Astrocyte of the cerebellum (primary cell): ENCODE measurements around the gene SCUBE2.

Experiments used
- DNase-seq: peaks from one replicate; pipeline ENCODE4 v3.0.0-alpha.2; 2011; ENCODE audit warnings: low read depth
- H3K4me3 ChIP-seq: 2 replicates; pipeline ENCODE4 v1.5.1; 2011; ENCODE audit warnings: mild to moderate bottlenecking, low read depth, low read length, moderate library complexity
- in situ Hi-C: cut with HindIII; loops from 2 replicates; pipeline ENCODE4 v1.10.0; 2017; ENCODE audit warnings: low sequenced_read_pairs
- TF ChIP-seq, protein P1 (sequence below): IDR thresholded peaks from 2 replicates; pipeline ENCODE4 v1.5.1; 2012; ENCODE audit warnings: low read length, low read depth, moderate library complexity, mild to moderate bottlenecking; ENCODE audit errors: missing control alignments

Gene SCUBE2

DNA sequence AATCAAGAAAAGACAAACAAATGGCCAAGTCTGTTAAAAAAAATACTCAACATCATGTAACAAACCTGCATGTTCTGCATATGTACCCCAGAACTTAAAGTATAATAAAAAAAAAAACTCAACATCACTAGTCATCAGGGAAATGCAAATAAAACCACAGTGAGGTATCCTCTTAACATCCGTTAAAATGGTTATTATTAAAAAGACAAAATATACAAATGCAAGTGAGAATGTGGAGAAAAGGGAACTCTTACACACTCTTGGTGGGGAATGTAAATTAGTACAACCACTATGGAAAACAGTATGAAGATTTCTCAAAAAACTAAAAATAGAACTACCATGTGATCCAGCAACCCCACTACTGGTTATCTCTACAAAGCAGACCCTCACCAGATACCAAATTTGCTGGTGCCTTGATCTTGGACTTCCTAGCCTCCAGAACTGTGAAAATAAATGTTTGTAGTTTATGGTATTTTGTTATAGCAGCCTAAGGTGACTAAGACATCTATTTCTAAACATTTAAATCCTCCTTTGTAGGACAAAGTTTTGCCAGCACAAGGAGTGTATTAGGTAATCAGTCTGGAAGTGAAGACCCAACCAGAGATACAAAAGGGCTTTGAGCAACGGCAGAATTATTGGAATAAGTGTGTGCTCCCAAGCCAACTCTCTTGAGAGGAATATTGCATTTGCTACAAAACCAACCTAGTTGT, 32.4 kb upstream of the SCUBE2 start:
- H3K4me3 ChIP-seq: no peak overlapping the region
- in situ Hi-C loops: no loop called here
- TF ChIP-seq, protein P1, sequence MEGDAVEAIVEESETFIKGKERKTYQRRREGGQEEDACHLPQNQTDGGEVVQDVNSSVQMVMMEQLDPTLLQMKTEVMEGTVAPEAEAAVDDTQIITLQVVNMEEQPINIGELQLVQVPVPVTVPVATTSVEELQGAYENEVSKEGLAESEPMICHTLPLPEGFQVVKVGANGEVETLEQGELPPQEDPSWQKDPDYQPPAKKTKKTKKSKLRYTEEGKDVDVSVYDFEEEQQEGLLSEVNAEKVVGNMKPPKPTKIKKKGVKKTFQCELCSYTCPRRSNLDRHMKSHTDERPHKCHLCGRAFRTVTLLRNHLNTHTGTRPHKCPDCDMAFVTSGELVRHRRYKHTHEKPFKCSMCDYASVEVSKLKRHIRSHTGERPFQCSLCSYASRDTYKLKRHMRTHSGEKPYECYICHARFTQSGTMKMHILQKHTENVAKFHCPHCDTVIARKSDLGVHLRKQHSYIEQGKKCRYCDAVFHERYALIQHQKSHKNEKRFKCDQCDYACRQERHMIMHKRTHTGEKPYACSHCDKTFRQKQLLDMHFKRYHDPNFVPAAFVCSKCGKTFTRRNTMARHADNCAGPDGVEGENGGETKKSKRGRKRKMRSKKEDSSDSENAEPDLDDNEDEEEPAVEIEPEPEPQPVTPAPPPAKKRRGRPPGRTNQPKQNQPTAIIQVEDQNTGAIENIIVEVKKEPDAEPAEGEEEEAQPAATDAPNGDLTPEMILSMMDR: no peak
- DNase-seq: no peak

DNA sequence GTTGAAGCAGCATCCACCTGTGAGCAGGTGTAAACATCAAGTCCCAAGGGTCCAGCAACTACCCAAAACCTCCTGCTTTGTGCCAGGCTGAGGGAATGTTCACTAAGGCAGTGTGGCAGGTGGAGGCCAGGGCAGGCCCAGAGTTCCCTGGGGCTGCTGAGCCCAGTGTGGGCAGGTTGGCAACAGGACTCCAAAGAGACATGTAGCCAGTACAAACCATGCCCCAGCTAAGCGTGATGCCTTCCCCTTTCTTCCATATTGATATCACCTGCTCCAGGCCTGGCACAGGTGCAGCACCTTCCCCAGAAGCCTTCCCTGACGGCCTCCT, 30.0 kb upstream of the SCUBE2 start:
- no peak overlapping the region for H3K4me3 ChIP-seq
- in situ Hi-C loops: no loop called here
- DNase-seq: no peak
- TF ChIP-seq, protein P1: no peak

DNA sequence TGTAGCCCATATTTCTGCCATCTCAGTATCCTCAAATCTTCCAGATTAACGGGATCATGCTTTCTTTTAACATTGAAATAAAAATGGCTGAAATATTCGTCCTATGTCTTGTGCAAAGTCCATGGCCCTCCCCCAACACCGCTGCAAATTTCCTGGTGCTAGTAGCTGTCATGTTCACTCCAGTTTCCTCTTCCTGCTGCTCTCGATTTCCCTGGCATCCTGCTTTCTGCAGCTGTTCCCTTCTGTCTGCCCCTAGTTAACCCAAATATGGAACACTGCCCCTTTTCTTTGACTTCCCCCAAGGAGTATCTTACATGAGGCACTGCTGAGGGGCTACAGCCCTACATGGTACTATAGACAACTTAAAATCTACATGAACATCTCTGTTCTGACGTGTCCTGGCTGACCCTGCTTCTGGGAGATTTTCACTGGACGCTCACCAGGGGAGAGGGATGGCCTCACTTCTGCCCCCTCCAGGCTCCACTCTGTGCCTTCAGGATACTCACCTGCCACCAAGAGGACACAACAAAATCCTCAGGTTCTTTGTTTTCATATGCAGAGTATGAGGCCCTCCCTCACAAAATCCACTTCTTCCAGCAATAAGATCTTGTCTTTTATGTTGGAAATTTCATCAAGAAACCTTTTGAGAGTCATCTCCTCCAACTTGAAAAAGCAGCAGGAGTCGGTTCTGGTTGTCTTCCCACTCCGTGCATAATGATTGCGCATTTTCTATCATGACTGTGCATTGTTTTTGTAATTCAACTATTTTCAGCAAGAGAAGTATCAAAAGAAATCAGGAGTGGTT, 29.5 kb upstream of the SCUBE2 start:
- no peak for DNase-seq
- in situ Hi-C loops: no loop called here
- TF ChIP-seq, protein P1: peak; percentile 14
- no peak overlapping the region for H3K4me3 ChIP-seq

DNA sequence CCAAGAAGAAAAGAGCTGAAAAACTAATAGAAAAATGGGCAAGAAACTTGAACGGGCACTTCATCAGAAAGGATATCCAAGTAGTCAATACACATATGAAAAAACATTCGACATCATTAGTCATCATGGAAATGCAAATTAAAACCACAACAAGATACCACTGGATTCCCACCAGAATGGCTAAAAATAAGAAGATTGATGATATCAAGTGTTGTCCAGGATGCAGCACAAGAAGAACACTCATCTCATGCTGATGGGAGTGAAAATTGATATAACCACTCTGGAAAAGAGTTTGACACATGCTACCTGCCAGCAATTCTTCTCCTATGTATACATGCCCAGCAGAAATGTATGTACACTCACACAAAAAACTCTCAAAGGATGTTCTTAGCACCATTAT, 26.9 kb upstream of the SCUBE2 start:
- in situ Hi-C loops: no loop called here
- TF ChIP-seq, protein P1: no peak
- DNase-seq: no peak
- no peak overlapping the region for H3K4me3 ChIP-seq

DNA sequence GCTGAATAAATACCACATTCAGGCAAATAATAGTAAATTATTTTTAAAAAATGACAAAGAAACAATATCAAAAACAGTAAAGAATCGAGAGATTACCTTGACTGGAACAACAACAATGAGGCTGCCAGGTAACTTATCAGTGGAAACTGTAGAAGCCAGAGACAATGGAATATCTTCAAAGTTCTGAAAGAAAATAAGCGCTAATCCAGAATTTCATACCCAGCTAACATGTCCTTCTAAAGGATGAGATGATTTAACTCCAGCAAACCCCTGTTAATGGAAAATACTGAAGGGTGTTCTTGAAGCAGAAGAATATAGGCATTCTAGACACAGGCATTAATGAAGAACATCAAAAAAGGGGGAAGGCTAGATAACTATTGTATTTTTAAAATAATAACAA, 20.7 kb upstream of the SCUBE2 start:
- no peak for DNase-seq
- TF ChIP-seq, protein P1: no peak
- H3K4me3 ChIP-seq: no peak overlapping the region
- in situ Hi-C loops: no loop called here

DNA sequence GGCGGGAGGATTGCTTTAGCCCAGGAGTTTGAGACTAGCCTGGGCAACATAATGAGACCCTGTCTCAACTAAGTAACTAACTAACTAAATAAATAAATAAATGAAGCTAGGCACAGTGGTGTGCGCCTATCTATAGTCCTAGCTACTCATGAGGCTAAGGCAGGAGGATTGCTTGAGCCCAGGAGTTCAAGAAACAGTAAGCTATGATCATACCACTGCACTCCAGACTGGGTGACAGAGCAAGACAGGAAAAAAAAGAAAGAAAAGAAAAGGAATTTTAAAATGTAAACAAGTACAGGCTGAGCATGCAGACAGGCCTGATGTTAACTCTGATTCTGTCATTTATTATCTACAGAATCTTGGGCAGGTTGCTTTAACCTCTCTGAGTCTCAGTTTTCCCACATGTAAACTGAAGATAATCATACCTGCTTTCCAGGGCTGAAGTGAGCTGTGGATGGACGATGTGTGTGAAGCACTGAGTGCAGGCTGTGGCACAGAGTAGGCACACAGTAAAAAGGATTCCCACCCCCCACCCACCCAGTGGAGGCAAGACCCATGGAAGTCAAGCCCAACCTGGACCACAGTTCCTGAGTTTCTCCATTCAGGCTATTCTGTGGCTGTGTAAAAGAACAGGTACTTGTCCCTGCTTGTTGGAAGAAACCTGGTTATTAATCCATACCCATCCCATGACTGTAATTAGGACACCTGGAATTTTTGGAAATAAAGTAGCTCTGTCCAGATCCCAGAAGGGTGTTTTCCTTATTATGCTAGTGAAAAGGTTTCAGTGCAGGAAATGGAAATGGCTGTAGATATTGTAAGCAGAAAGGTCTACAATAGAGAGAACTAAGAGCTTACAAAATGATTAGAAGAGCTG, 18.7 kb upstream of the SCUBE2 start:
- in situ Hi-C loops: no loop called here
- TF ChIP-seq, protein P1: no peak
- H3K4me3 ChIP-seq: no peak overlapping the region
- DNase-seq: no peak
